Activated T-helper 1 cell treated with anti-CD3 and anti-CD28 coated beads, Interleukin-12 subunit alpha, Interleukin-12 subunit beta, Interleukin-2, Interleukin-4 antibody, amounts not matched to agents 30 ng/mL and 10 ng/mL and 1 ng/mL, durations not matched to agents 14 hours and 24 hours and 36 hours (primary cell): ENCODE results near the gene CFAP46. TPM values are rescaled to one million over a fixed set of nuclear protein-coding genes. Genes with fewer than 3 reads are reported as not detected.

ENCODE experiments used
- DNase-seq: peaks from one replicate; pipeline ENCODE4 v3.0.0; 2021; ENCODE audit warnings: low spot score
- H3K27ac Mint-ChIP-seq: one replicate; pipeline ENCODE4 v1.8.0; 2021; ENCODE audit warnings: mild to moderate bottlenecking, mixed read lengths
- H3K27me3 Mint-ChIP-seq: one replicate; pipeline ENCODE4 v1.8.0; 2022; ENCODE audit warnings: mild to moderate bottlenecking, moderate library complexity, mixed read lengths; ENCODE audit not compliant: insufficient read depth
- H3K36me3 Mint-ChIP-seq: one replicate; pipeline ENCODE4 v1.8.0; 2021; ENCODE audit warnings: low read depth, mixed read lengths
- H3K4me1 Mint-ChIP-seq: one replicate; pipeline ENCODE4 v1.8.0; 2021; ENCODE audit warnings: low read depth, mixed read lengths
- H3K4me3 Mint-ChIP-seq: one replicate; pipeline ENCODE4 v1.8.0; 2021; ENCODE audit warnings: mild to moderate bottlenecking, moderate library complexity, mixed read lengths
- H3K9me3 Mint-ChIP-seq: one replicate; pipeline ENCODE4 v1.8.0; 2021; ENCODE audit warnings: mixed read lengths
- intact Hi-C: fragments of 100-400 bp; cut with micrococcal nuclease; formaldehyde crosslinking; loops from one replicate; pipeline ENCODE4 v1.15.1; 2024
- total RNA-seq: library from RNA; stranded (reverse); gene quantifications from 2 replicates; pipeline ENCODE4 v1.2.3, GENCODE V29; 2022

The CFAP46 gene
- total RNA-seq, 1 donor from 2014 or later: not detected

- Mint-ChIP-seq H3K27me3 (no peaks in the 10 kb centered on the region), H3K36me3 (no peaks in the 10 kb centered on the region), H3K4me1 (no peaks in the 10 kb centered on the region), H3K27ac (no peak overlapping the region), H3K4me3 (no peak overlapping the region), H3K9me3 (no peaks in the 10 kb centered on the region)
- intact Hi-C loops: no loop called here
- DNase-seq: no peak
Measured at GRCh38 chr10:132984008-132984295, 41.6 kb upstream of the CFAP46 start.

GRCh38 chr10:132983252-132984007, 41.1 kb upstream of the CFAP46 start:
- Mint-ChIP-seq H3K36me3 (no peaks in the 10 kb centered on the region), H3K27ac (no peak overlapping the region), H3K4me1 (no peaks in the 10 kb centered on the region), H3K9me3 (no peaks in the 10 kb centered on the region), H3K4me3 (no peak overlapping the region), H3K27me3 (no peaks in the 10 kb centered on the region)
- DNase-seq: no peak
- intact Hi-C loops: no loop called here

GRCh38 chr10:132982301-132982989, 40.1 kb upstream of the CFAP46 start:
- Mint-ChIP-seq H3K36me3 (no peaks in the 10 kb centered on the region), H3K9me3 (no peaks in the 10 kb centered on the region), H3K27me3 (no peaks in the 10 kb centered on the region), H3K4me1 (no peaks in the 10 kb centered on the region), H3K4me3 (no peak overlapping the region), H3K27ac (no peak overlapping the region)
- no peak for DNase-seq
- intact Hi-C loops: no loop called here

GRCh38 chr10:132981746-132982145, 39.4 kb upstream of the CFAP46 start:
- Mint-ChIP-seq H3K4me1 (no peaks in the 10 kb centered on the region), H3K9me3 (no peaks in the 10 kb centered on the region)

DNA sequence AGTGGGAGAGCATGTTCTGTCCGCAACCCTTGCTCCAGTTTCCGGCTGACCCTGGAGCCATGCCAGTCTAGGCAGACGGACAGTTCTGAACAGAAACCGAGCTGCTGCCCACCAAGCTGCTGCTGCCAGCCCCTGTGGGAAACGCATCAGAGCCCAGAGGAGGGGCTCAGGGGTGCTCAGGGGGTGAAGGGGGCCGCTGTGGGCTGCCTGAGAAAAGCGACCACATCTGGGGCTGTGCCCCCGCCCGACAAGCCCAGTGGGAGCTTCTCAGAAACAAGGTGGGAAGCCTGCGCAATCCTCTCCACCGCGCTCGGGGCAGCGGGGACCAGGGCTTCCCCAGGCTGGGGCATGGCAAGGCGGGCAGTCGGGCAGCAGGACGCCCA, 38.8 kb upstream of the CFAP46 start:
- Mint-ChIP-seq H3K9me3 (no peaks in the 10 kb centered on the region), H3K27me3 (no peaks in the 10 kb centered on the region), H3K36me3 (no peaks in the 10 kb centered on the region), H3K27ac (no peak overlapping the region), H3K4me3 (no peak overlapping the region), H3K4me1 (no peaks in the 10 kb centered on the region)
- intact Hi-C loops: no loop called here
- DNase-seq: no peak

More at GRCh38 chr10:132981746-132982145, 39.4 kb upstream of the CFAP46 start:
- Mint-ChIP-seq H3K36me3 (no peaks in the 10 kb centered on the region), H3K27me3 (no peaks in the 10 kb centered on the region), H3K4me3 (no peak overlapping the region), H3K27ac (no peak overlapping the region)
- intact Hi-C loops: no loop called here
- DNase-seq: no peak

DNA sequence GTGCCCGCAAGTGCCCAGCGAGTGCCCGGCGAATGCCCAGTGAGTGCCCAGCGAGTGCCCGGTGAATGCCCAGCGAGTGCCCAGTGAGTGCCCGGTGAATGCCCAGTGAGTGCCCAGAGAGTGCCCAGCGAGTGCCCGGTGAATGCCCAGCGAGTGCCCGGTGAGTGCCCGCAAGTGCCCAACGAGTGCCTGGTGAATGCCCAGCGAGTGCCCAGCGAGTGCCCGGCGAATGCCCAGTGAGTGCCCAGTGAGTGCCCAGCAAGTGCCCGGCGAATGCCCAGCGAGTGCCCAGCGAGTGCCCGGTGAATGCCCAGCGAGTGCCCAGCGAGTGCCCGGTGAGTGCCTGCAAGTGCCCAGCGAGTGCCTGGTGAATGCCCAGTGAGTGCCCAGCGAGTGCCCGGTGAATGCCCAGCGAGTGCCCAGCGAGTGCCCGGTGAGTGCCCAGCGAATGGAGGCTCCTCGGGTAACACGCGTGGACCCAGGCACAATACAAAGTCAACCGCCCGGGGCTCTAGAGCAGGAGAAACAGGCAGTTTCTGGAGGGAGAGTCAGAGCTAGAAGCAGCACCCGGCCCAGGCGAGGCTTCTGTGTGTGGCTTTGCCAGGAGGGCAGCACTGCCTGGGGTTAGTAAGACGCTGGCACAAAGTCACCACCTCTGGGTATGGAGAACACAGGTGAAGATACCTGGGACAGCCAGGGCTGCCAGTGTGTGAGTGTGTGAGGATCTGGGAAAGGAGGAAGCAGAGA, 38.2 kb upstream of the CFAP46 start:
- Mint-ChIP-seq H3K9me3 (no peaks in the 10 kb centered on the region), H3K4me1 (no peaks in the 10 kb centered on the region), H3K27ac (no peak overlapping the region), H3K27me3 (peaks cover 3% of the 10 kb centered on the region), H3K4me3 (no peak overlapping the region), H3K36me3 (no peaks in the 10 kb centered on the region)
- intact Hi-C loops: no loop called here
- DNase-seq: no peak

DNA sequence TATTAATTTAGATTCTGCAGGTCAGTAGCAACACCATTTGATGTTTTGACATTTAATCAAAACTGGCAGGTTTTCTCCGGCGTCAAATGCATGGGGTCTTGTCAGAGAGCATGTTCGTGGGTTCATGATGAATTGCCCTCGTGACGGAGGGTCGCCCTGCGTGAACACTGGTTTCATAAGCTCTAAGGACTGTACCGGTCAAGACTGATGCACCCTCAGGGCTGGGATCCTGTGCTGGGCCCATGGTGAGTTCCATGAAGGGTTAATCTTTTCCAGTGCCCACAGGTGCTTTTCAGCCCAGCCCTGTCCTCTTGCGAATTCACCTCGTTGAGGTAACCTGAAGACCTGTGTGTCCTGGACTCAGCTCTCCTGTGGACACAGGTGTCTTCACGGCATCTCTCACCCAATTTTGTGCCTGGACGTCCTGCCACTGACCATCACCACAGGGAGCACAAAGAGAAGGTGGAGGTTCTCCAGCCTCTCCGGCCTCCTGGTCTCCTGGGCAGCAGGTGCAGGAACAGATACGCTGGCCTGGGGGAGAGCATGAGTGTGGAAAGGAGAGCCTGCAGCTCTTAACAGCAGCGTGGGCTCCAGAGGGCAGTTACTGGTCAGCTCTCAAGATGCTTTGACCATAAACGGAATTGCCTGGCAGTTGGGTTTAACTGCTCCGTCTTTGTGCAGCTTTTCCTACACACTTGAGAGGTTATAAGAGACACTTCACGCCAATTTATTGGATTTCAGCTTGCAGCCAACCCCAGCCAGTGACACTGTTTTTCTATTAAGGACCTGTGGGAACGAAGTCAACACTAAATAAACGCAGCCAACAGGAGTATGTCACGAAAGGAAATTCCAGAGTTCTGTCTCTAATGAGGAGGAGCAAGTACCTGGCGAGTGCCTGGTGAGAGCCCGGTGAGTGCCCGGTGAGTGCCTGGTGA, 37.4 kb upstream of the CFAP46 start:
- H3K36me3 Mint-ChIP-seq: no peaks in the 10 kb centered on the region
- no peaks in the 10 kb centered on the region for H3K9me3 Mint-ChIP-seq
- peaks cover 3% of the 10 kb centered on the region for H3K27me3 Mint-ChIP-seq
- H3K4me1 Mint-ChIP-seq: no peaks in the 10 kb centered on the region
- no peak overlapping the region for H3K27ac Mint-ChIP-seq
- intact Hi-C loops: no loop called here
- DNase-seq: no peak
- H3K4me3 Mint-ChIP-seq: no peak overlapping the region

- no peaks in the 10 kb centered on the region for H3K4me1 Mint-ChIP-seq
- DNase-seq: no peak
- intact Hi-C loops: no loop called here
Measured at GRCh38 chr10:132978542-132978941, 36.2 kb upstream of the CFAP46 start.

DNA sequence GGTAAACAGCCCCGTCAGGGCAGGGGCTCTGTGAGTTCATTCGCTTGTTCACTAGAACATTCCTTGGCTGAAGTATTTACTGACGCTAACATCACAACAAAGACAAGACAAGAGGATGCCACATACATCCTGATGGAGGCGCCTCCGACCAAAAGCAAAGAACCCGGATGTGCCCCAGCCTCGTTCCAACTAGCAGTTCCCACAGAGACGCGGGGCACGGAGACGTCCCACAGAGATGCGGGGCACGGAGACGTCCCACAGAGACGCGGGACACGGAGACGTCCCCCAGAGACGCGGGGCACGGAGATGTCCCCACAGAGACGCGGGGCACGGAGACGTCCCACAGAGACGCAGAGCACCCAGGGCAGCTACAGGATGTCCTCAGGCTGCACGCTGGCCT, 35.4 kb upstream of the CFAP46 start:
- peaks cover 3% of the 10 kb centered on the region for H3K27me3 Mint-ChIP-seq
- H3K4me3 Mint-ChIP-seq: no peak overlapping the region
- no peak overlapping the region for H3K27ac Mint-ChIP-seq
- no peaks in the 10 kb centered on the region for H3K36me3 Mint-ChIP-seq
- H3K9me3 Mint-ChIP-seq: no peaks in the 10 kb centered on the region
- no peaks in the 10 kb centered on the region for H3K4me1 Mint-ChIP-seq
- intact Hi-C loops: no loop called here
- no peak for DNase-seq

More at GRCh38 chr10:132978542-132978941, 36.2 kb upstream of the CFAP46 start:
- H3K27me3 Mint-ChIP-seq: peaks cover 3% of the 10 kb centered on the region
- no peak overlapping the region for H3K27ac Mint-ChIP-seq
- H3K4me3 Mint-ChIP-seq: no peak overlapping the region
- H3K36me3 Mint-ChIP-seq: no peaks in the 10 kb centered on the region
- no peaks in the 10 kb centered on the region for H3K9me3 Mint-ChIP-seq

GRCh38 chr10:132977076-132977475, 34.7 kb upstream of the CFAP46 start:
- no peak overlapping the region for H3K4me3 Mint-ChIP-seq
- intact Hi-C loops: no loop called here
- H3K27me3 Mint-ChIP-seq: peaks cover 3% of the 10 kb centered on the region
- H3K36me3 Mint-ChIP-seq: no peaks in the 10 kb centered on the region
- DNase-seq: no peak
- H3K4me1 Mint-ChIP-seq: no peaks in the 10 kb centered on the region
- no peak overlapping the region for H3K27ac Mint-ChIP-seq
- H3K9me3 Mint-ChIP-seq: no peaks in the 10 kb centered on the region

- no peaks in the 10 kb centered on the region for H3K36me3 Mint-ChIP-seq
- no peaks in the 10 kb centered on the region for H3K9me3 Mint-ChIP-seq
- peaks cover 3% of the 10 kb centered on the region for H3K27me3 Mint-ChIP-seq
- H3K4me1 Mint-ChIP-seq: no peaks in the 10 kb centered on the region
- H3K27ac Mint-ChIP-seq: no peak overlapping the region
- no peak overlapping the region for H3K4me3 Mint-ChIP-seq
- DNase-seq: no peak
- intact Hi-C loops: no loop called here
Measured at GRCh38 chr10:132975831-132976682, 33.7 kb upstream of the CFAP46 start.
